BE2C (cell line): ENCODE measurements around the gene CSNK2A1.

Source experiments
- DNase-seq: peaks from one replicate; pipeline ENCODE4 v3.0.0-alpha.2; 2020
- H3K27me3 ChIP-seq: fragments of 250-450 bp; sonication (Bioruptor Pico); 2 replicates; pipeline ENCODE4 v1.5.1; 2020; ENCODE audit warnings: mild to moderate bottlenecking
- H3K36me3 ChIP-seq: fragments of 250-450 bp; sonication (Bioruptor Pico); 2 replicates; pipeline ENCODE4 v1.5.1; 2020; ENCODE audit warnings: mild to moderate bottlenecking
- H3K4me1 ChIP-seq: fragments of 250-450 bp; sonication (Bioruptor Pico); 2 replicates; pipeline ENCODE4 v1.5.1; 2020
- H3K4me3 ChIP-seq: 2 replicates; pipeline ENCODE4 v1.5.1; 2011; ENCODE audit warnings: low read depth, low read length
- H3K9me3 ChIP-seq: fragments of 250-450 bp; sonication (Bioruptor Pico); 2 replicates; pipeline ENCODE4 v1.5.1; 2020
- CTCF ChIP-seq: IDR thresholded peaks from 2 replicates; pipeline ENCODE4 v1.5.1; 2012; ENCODE audit warnings: mild to moderate bottlenecking, low read depth, low read length

Gene CSNK2A1

DNA sequence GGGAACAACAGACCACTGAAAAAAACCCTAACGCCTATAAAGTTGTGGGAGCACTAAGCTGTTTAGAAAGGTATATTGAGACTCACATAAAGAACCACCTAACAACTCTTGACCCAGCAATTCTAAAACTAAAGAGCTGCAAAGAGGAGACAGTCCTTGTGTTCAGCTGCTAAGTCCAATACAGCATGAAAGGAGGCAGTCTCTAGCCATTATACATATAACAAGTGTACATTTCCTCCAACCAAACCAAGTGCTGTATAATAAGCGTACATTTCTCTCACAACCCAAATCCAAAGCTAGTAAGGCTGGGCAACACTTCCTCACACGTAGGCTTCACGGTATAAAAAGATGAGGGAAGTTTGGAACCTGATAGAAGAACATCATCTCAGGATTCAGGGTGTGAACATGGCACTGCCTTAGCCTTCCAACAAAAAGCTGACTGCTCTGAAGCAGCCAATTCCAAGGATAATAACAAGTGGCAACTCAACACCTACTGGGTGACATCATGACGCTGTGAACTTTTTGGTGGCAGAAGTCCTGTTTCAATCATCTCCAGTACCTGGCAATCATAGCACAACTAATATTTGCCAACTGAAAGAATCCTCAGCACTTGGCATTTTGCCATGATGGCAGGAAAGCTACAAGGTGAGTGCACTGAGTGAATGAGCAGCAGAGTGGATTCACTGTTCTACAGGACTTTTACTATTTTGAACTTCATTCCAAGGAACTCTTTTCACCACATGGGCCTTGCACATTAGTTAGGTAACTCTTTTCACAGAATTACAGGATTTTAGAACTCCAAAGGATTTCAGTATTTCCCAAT lies 97.9 kb downstream of the CSNK2A1 start:
- Histone ChIP-seq H3K4me3 (no peak overlapping the region), H3K4me1 (no peaks in the 10 kb centered on the region), H3K27me3 (no peaks in the 10 kb centered on the region), H3K36me3 (peaks cover 4% of the 10 kb centered on the region), H3K9me3 (no peaks in the 10 kb centered on the region)
- DNase-seq = no peak
- no peak for TF ChIP-seq CTCF

GRCh38 chr20:444862-445426 lies 98.6 kb downstream of the CSNK2A1 start:
- Histone ChIP-seq H3K4me1 (no peaks in the 10 kb centered on the region), H3K9me3 (no peaks in the 10 kb centered on the region), H3K36me3 (peaks cover 10% of the 10 kb centered on the region), H3K27me3 (no peaks in the 10 kb centered on the region), H3K4me3 (no peak overlapping the region)
- no peak for DNase-seq
- TF ChIP-seq CTCF = no peak

- peaks cover 12% of the 10 kb centered on the region for H3K36me3 ChIP-seq
- no peak overlapping the region for H3K4me3 ChIP-seq
- no peaks in the 10 kb centered on the region for H3K9me3 ChIP-seq
- H3K27me3 ChIP-seq = no peaks in the 10 kb centered on the region
- H3K4me1 ChIP-seq = no peaks in the 10 kb centered on the region
- no peak for DNase-seq
- no peak for TF ChIP-seq CTCF
Measured at GRCh38 chr20:444117-444516, 99.5 kb downstream of the CSNK2A1 start.

GRCh38 chr20:443223-443775 lies 100.3 kb downstream of the CSNK2A1 start:
- DNase-seq = no peak
- H3K27me3 ChIP-seq = no peaks in the 10 kb centered on the region
- H3K4me1 ChIP-seq = no peaks in the 10 kb centered on the region
- H3K4me3 ChIP-seq = no peak overlapping the region
- no peaks in the 10 kb centered on the region for H3K9me3 ChIP-seq
- TF ChIP-seq CTCF = no peak
- H3K36me3 ChIP-seq = peaks cover 12% of the 10 kb centered on the region

DNA sequence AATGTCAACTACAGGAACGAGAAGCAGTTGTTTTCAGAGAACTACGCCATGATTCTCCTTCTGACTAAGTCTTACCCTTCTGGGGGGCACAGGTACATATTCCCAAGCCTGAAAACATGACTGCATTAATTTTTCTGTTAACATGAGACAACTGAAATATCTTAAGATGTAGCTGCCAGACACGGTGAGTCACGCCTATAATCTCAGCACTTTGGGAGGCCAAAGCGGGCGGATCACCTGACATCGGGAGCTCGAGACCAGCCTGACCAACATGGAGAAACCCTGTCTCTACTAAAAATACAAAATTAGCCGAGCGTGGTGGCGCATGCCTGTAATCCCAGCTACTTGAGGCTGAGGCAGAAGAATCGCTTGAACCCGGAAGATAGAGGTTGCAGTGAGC lies 103.0 kb downstream of the CSNK2A1 start:
- H3K36me3 ChIP-seq = peaks cover 14% of the 10 kb centered on the region

More for the DNA sequence above, 103.0 kb downstream of the CSNK2A1 start:
- Histone ChIP-seq H3K4me1 (no peaks in the 10 kb centered on the region), H3K9me3 (no peaks in the 10 kb centered on the region), H3K27me3 (no peaks in the 10 kb centered on the region), H3K4me3 (no peak overlapping the region)
- DNase-seq = no peak
- TF ChIP-seq CTCF = no peak
